AG20443 (cell line): ENCODE results near the gene MFNG.
"Not testable (repeated sequence)": the region's sequence is repeated elsewhere in the genome, so short reads cannot be mapped to it uniquely, and the experiment has no call there.

Source experiments
- DNase-seq: peaks from one replicate; pipeline ENCODE4 v3.0.0; 2012; ENCODE audit warnings: low spot score, mixed read lengths

MFNG gene

DNA sequence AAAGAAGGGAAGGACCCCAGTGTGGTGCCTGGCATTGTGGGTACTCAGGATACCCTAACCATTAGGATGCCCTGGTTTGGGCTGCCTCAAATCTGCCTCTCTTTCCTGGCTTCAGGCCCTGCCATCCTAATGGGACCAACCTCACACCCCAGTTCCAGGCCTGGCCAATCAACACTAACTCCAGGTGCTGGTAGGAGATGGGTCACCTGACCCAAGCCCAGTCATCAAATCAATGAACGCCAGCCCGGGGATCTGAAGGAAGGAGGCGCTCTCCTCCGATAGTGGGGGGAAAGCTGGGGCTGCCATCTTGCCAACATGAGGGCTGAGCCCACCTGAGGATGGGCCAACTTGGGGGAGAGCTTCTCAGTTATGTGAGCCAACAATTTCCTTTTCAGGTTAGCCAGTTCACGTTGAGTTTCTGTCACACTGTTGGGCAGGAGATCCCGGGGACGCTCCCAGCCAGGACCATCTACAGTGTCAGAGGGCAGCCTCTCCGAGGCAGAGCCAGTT is 12.7 kb downstream of the MFNG start:
- DNase-seq, result no peak

DNA sequence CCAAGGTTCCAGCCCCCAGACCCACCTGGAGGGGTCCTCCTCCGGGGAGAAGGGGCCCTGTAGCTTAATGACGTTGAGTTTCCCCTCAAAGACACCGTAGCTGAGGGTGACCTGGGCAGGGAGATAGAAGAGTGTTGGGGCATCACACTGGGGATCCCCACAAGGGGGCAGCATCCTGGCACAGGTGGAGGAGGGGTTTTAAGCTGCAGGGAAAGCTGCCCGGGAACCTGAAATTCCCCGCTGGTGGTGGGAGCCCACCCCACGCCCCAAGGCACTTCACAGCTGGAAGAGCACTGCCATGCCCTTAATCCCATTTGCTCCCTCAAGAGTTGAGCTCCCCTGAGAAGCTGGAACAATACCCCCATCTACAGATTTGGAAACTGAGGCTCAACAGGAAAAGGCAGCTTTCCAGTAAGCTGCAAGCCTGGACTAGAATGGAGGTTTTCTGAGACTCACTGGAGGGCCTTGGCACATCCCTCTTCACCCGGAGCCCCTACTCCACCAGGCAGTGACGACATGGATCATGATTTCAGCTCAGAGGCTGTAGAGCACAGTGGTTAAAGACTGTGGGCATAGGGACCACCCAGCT is 13.7 kb downstream of the MFNG start:
- peak; percentile 66 for DNase-seq

GRCh38 chr22:37471727-37472417 is 14.3 kb downstream of the MFNG start:
- no peak for DNase-seq

DNA sequence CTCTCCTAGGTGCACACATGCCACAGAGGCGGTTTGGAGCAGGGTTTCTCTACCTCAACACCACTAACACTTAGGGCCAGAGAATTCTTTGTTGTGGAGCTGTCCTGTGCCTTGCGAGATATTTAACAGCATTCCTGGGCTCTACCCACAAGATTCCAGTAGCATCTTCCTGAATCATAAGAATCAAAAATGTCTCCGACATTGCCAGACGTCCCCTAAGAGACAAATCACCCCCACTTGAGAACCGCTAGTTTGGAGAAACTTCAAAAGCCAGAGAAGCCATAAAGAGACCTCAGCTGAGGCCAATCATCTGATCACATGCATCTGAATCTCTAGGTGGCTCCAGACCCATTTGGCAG is 16.1 kb downstream of the MFNG start:
- no peak for DNase-seq

DNA sequence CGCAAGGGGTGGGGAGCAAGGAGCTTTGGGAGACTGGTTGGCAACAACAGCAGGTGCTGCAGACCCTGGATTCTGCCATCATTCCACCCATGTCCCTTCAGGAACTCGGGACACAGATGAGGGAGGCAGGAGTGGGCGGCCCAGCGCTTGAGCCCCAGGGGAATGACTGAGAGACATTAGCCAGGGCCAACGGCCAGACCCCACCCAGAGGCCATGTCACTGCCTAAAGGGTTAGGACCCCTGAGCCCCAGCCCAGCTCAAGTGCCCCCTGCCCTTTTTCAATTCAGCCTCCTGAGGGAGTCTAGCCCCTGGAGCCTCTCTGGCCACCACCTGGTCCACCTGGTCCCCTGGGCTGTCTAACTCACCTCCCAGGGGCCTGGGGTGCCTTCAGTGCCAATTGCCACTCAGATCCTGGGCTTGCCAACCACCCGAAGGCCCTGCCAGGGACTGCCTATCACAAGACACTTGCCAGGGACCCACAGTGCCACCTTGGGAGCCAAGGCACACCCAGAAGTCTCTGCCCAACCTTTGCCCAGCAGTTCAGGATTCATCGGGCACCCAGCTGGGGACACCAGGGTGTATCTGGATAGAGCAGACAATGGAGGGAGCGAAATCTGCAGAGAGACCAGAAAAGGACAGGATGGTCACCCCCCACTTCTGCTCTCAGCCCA is 16.6 kb downstream of the MFNG start:
- DNase-seq, result no peak

DNA sequence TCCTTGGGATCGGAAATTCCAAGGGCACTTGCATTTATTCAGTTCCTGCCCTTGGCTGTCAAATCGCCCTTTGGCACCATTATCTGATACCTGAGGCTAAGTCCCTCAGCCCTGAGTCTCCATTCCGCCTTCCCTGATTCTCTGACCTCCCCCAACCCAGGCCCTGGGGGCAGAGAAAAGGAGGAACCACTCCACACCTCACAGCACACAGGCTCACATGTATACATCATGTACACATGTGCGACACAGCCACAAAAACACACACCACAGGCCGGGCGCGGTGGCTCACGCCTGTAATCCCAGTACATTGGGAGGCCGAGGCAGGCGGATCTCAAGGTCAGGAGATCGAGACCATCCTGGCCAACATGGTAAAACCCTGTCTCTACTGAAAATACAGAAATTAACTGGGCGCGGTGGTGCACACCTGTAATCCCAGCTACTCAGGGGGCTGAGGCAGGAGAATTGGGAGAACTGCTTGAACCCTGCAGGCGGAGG is 17.9 kb downstream of the MFNG start:
- DNase-seq, result not testable (repeated sequence)

DNA sequence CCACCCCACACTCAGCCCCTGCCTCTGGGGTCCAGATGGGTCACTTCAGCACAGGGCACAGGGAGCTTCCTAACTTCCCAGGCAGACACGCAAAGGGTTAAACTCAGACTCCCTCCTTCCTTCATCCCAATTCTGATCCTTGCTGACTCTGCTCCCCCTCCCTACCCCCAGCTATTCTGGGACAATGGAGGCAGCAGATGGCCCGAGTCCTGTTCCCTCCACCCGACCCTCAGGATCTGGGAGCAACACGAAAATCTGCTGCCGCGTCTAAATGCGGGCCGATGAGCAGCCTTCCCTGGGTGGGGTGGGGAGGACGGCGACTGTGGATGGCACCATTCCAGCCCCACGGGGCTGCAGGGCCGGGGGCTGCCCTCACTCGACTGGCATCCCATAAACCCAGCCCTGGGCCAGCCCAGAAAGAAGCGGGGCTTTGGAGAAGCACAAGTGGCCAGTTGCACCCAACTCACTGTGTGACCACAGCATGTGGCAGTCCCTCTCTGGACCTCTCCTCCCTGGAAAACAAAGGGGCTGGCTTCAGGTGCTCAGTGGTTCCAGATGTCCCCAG is 18.7 kb downstream of the MFNG start:
- no peak for DNase-seq

- no peak for DNase-seq
These were observed 22.0 kb downstream of the MFNG start for GRCh38 chr22:37464181-37464580.

GRCh38 chr22:37462983-37463382 is 23.2 kb downstream of the MFNG start:
- DNase-seq, result peak; percentile 62

- no peak for DNase-seq
These were observed 23.7 kb downstream of the MFNG start for GRCh38 chr22:37462436-37462835.

- DNase-seq, result no peak
These were observed 24.2 kb downstream of the MFNG start for GRCh38 chr22:37461961-37462360.

DNA sequence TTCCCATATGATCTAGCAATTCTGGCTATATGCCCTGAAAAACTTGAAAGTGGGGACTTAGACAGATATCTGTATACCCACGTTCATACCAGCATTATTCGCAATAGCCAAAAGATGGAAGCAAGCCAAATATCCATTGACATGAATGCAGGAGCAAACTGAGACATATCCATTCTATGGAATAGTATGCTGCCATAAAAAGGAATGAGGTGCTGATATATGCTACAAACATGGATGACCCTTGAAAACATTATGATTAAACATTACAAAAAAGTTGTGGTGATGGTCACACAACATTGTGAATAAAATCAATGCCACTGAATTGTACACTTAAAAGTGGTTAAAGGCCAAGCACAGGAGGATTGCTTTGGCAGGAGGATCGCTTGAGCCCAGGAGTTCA is 25.5 kb downstream of the MFNG start:
- DNase-seq, result no peak

- no peak for DNase-seq
These were observed 27.0 kb downstream of the MFNG start for GRCh38 chr22:37459206-37459605.

DNA sequence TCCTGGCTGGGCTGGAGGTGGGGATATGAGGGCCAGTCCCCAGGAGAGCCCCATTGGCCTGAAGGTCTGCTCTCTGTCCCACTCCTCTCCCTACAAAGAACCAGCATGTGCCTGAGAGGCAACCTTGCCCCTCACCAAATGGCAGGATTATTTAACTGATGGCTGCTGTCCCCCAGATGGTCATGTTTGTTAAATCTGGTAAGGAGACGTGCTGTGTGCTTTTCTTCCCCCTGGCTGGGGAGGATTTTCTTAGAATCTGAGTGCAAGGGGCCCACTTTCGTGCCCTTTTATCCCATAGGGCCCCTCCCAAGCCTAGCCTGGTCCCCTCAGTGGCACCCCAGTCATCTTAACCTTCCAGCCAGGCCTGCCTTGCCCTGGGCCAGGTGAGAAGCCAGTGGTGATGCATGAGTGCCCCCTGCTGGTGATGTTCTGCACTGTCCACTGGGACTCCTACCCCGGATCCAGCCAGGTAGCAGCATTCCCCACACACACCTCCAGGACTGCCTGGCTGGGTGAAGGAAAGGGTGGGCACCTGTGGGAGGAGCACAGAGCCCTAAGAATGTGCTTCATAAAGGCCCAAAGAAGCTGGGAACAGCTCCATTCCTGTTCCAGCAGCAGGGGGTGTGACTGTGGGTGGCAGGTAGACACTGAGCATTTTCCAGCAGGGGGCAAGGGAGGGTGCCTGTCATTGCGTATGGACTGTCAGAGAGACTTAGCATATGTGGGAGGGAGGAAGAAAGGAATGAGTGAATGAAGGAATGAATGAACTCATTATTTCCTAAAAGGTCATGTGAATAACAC is 28.9 kb downstream of the MFNG start:
- DNase-seq, result peak; percentile 84

- no peak for DNase-seq
These were observed 29.8 kb downstream of the MFNG start for GRCh38 chr22:37456346-37456745.

- no peak for DNase-seq
These were observed 30.3 kb downstream of the MFNG start for GRCh38 chr22:37455896-37456295.

GRCh38 chr22:37454857-37455686 is 31.1 kb downstream of the MFNG start:
- DNase-seq, result peak; percentile 71

DNA sequence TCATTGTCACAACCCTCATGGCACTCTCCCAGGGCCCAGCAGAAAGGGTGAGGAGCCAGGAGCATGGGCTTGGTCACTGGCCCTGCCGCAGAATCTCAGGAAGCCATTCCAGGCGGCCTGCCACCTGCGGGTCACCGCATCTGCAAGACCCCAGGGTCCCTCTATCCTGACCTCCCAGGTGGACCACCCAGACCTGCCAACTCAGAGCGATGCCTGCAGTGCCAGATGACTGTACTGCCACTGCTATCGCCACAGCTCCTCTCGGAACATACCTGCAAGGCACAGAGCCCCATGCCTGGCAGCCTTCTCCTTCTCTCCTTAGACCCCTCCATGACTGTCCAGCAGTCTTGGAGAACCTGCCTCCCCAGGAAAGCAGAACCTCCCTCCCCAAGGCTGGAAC is 32.5 kb downstream of the MFNG start:
- no peak for DNase-seq

GRCh38 chr22:37451218-37451617 is 35.0 kb downstream of the MFNG start:
- DNase-seq, result no peak

DNA sequence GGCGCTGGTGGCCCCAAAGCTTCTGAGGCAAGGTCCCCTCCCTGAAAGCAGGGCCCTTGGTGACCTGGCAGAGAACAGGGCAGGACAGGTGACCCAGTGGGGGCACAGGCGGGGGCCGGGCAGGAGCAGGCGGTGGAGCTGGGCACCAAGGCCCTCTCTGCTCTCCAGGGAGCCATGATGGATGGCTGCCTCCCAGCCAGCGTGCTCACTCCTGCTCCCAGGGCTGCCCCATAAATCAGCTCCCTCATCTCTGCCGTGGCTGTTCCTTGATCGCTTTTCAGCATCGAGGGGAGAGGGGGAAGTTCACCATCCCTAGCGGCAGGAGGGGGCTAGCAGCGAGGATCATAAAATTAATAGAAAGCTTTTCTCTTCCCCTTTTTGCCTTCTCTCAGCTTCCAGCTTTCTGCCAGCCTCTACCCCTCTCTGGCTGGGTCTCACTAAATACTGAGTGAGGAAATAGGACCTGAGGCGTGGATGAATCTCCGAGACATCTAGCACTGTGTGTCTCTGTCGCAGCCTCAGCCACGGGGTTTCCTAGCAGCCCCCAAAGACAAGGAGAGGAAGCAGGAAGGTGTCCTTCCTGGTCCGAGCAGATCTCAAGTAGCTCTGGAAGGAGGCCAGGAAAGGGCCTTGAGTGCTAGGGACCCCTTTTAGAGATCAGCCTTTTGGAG is 36.7 kb downstream of the MFNG start:
- no peak for DNase-seq
